Measurements from ENCODE around the gene PTPRM. TPM values are rescaled to one million over a fixed set of nuclear protein-coding genes. Genes with fewer than 3 reads are reported as not detected.

The PTPRM gene
- total and polyA plus RNA-seq, 2 donors (not counting 3 experiments of a cell fraction or from before 2014, with no cell fraction given): 37.4 to 43.7 TPM

GRCh38 chr18:7955175-7955574, 388.1 kb downstream of the PTPRM start:
- Histone ChIP-seq H2AFZ (ENCODE audit: low read depth, low read length) (no peak overlapping the region), H3K9me3 (replicated peaks; ENCODE audit: control insufficient read depth, insufficient read depth, low read length) (no peaks in the 10 kb centered on the region), H3K4me3 (replicated peaks in 1 of 3; ENCODE audit: insufficient read depth in 1 of 3, low read depth in 1 of 3, low read length in 3 of 3) (no peak overlapping the region), H3K36me3 (ENCODE audit: control insufficient read depth in 2 of 2, extremely low read depth in 1 of 2, insufficient read depth in 2 of 2, low read length in 2 of 2) (no peaks in the 10 kb centered on the region), H3K4me2 (ENCODE audit: insufficient read depth, low read length) (no peak overlapping the region), H3K27me3 (ENCODE audit: control insufficient read depth in 2 of 2, insufficient read depth in 2 of 2, low read length in 2 of 2) (no peaks in the 10 kb centered on the region), H3K9ac (replicated peaks; ENCODE audit: extremely low read depth, insufficient read depth, low read length) (no peak overlapping the region), H3K79me2 (ENCODE audit: control insufficient read depth, insufficient read depth, low read length) (no peaks in the 10 kb centered on the region), H3K9me1 (replicated peaks; ENCODE audit: control insufficient read depth, extremely low read depth, insufficient read depth, low read length) (no peaks in the 10 kb centered on the region), H4K20me1 (replicated peaks; ENCODE audit: control insufficient read depth, extremely low read depth, insufficient read depth, low read length) (no peaks in the 10 kb centered on the region), H3K4me1 (ENCODE audit: control insufficient read depth, extremely low read depth, insufficient read depth, low read length) (peaks cover 23% of the 10 kb centered on the region), H3K27ac (ENCODE audit: insufficient read depth, low read depth, low read length) (no peak overlapping the region)
- no peak for DNase-seq (ENCODE audit: low read depth, low spot score)
- ChIA-PET CTCF (interaction anchor here (1.4 to 2.6 kb wide), 2 partner anchors 15 to 24 kb away, joined by 3 to 7 read pairs; no protein-coding TSS in a partner anchor), POLR2A (no interaction called here)
- intact Hi-C loops (cut with micrococcal nuclease) (no loop called here), dilution Hi-C loops (cut with MboI; ENCODE audit: extremely low pct_ligation_motif_present, low sequenced_read_pairs) (no loop called here)
- TF ChIP-seq, protein P1, sequence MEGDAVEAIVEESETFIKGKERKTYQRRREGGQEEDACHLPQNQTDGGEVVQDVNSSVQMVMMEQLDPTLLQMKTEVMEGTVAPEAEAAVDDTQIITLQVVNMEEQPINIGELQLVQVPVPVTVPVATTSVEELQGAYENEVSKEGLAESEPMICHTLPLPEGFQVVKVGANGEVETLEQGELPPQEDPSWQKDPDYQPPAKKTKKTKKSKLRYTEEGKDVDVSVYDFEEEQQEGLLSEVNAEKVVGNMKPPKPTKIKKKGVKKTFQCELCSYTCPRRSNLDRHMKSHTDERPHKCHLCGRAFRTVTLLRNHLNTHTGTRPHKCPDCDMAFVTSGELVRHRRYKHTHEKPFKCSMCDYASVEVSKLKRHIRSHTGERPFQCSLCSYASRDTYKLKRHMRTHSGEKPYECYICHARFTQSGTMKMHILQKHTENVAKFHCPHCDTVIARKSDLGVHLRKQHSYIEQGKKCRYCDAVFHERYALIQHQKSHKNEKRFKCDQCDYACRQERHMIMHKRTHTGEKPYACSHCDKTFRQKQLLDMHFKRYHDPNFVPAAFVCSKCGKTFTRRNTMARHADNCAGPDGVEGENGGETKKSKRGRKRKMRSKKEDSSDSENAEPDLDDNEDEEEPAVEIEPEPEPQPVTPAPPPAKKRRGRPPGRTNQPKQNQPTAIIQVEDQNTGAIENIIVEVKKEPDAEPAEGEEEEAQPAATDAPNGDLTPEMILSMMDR (IDR thresholded peaks at IDR 0.05; ENCODE audit: extremely low read depth in 1 of 2, insufficient read depth in 1 of 2, low read depth in 1 of 2, low read length in 2 of 2): no peak
- TF ChIP-seq EZH2 (IDR thresholded peaks at IDR 0.05; ENCODE audit: borderline replicate concordance, low read depth, low read length, severe bottlenecking) (no peak), FOS (IDR thresholded peaks at IDR 0.05; ENCODE audit: borderline replicate concordance, insufficient read depth, low read length) (no peak), POLR2AphosphoS5 (IDR thresholded peaks at IDR 0.05; ENCODE audit: insufficient read depth, low read depth, low read length) (no peak), GATA2 (IDR thresholded peaks at IDR 0.05; ENCODE audit: insufficient read depth, insufficient read length, low read depth, low read length) (no peak), POLR2A (IDR thresholded peaks at IDR 0.05; ENCODE audit: low read depth, low read length) (no peak), JUN (IDR thresholded peaks at IDR 0.05; ENCODE audit: borderline replicate concordance, insufficient read depth, insufficient read length, low read depth) (no peak), MYC (IDR thresholded peaks at IDR 0.05; ENCODE audit: low read depth, low read length) (no peak)
- TF ChIP-seq, protein P2, sequence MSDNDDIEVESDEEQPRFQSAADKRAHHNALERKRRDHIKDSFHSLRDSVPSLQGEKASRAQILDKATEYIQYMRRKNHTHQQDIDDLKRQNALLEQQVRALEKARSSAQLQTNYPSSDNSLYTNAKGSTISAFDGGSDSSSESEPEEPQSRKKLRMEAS (IDR thresholded peaks at IDR 0.05; ENCODE audit: insufficient read depth, insufficient read length): no peak
- no TSS peak for BruUV-seq (replicated peaks)
- no peak for FAIRE-seq

Data from endothelial cell of umbilical vein (primary cell).